NB4 (cell line): ENCODE data around the gene TNFSF11.
"Not testable (repeated sequence)": the region's sequence is repeated elsewhere in the genome, so short reads cannot be mapped to it uniquely, and the experiment has no call there.

Experiments
- DNase-seq: peaks from one replicate; pipeline ENCODE4 v3.0.0; 2010; ENCODE audit warnings: low read depth
- H3K4me3 ChIP-seq: one replicate; pipeline ENCODE4 v1.5.1; 2011; ENCODE audit warnings: mild to moderate bottlenecking, low read depth, low read length, moderate library complexity
- CTCF ChIP-seq: IDR thresholded peaks from one replicate; pipeline ENCODE4 v1.5.1; 2012; ENCODE audit warnings: low read depth, low read length
- MAX ChIP-seq: IDR thresholded peaks from 2 replicates; pipeline ENCODE4 v1.6.1; 2011; ENCODE audit warnings: low read depth, low read length
- MYC ChIP-seq: IDR thresholded peaks from 2 replicates; pipeline ENCODE4 v1.6.1; 2011; ENCODE audit warnings: low read depth, low read length
- POLR2A ChIP-seq: IDR thresholded peaks from 2 replicates; pipeline ENCODE4 v1.6.1; 2011; ENCODE audit warnings: mild to moderate bottlenecking; ENCODE audit not compliant: insufficient read length; ENCODE audit errors: extremely low read depth

Gene TNFSF11

GRCh38 chr13:42553098-42554046, 20.6 kb upstream of the TNFSF11 start:
- no peak overlapping the region for H3K4me3 ChIP-seq
- no peak for TF ChIP-seq MYC
- no peak for TF ChIP-seq CTCF
- TF ChIP-seq MAX: no peak
- TF ChIP-seq POLR2A: no peak
- no peak for DNase-seq

- TF ChIP-seq MYC (no peak), POLR2A (no peak), MAX (no peak), CTCF (no peak)
- DNase-seq: no peak
- no peak overlapping the region for H3K4me3 ChIP-seq
Measured at GRCh38 chr13:42559057-42559456, 14.9 kb upstream of the TNFSF11 start.

GRCh38 chr13:42559573-42560218, 14.3 kb upstream of the TNFSF11 start:
- DNase-seq, H3K4me3 ChIP-seq: not testable (repeated sequence)

- not testable (repeated sequence) for H3K4me3 ChIP-seq, DNase-seq
Measured at GRCh38 chr13:42560320-42560719, 13.6 kb upstream of the TNFSF11 start.

- TF ChIP-seq MYC (no peak), CTCF (no peak), POLR2A (no peak), MAX (no peak)
- H3K4me3 ChIP-seq: no peak overlapping the region
- no peak for DNase-seq
Measured at GRCh38 chr13:42561752-42562467, 12.0 kb upstream of the TNFSF11 start.

GRCh38 chr13:42567906-42568305, 6.0 kb upstream of the TNFSF11 start:
- DNase-seq: no peak
- TF ChIP-seq MAX (no peak), CTCF (no peak), MYC (no peak), POLR2A (no peak)
- H3K4me3 ChIP-seq: no peak overlapping the region
